ENCODE measurements around the gene CNNM3.

DNA sequence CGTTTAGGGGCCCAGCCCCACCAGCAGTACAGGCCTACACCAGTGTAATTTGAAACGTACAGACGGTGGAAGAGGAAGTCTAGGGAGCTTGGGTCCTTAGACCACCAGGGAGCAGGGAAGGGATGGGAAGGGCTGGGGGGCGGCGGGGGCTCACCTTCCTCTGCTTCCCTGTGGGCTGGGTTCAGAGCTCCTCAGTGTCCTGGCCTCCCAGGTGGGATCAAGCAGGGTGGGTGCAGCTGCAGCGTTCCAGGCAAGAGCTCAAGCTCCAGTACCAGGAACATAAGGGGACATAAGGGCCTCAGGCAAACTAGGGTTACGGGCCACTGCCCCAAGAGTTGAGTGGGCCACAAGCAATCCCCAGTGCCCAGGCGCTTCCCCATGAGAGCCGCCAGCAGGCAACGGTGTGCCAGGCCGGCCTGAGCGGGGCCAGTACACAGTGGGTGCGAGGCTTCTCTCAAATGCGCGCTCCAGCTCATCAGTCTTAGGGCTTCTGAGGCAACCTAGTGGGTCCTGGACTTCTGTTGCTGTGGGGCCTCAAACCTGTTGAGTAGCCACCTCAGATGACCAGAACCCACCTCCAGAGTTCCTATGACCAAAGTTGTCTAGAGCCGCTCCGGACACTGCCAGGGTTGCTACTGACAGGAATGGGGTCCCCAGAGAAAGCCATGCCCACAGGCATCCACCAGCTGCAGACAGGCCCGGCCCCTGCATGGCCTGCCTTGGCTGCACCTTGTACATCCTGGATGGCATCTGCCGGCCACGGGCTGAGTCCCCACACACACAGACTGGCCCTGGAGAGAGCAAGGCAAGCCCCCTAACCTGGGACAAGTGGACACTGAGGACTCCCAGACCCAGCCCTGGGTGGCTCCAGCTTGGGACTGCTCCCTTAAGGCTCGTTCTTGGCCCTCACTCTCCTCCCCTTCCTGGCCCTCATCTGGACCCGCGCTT is 22.6 kb downstream of the CNNM3 start:
- TF ChIP-seq, protein P1, sequence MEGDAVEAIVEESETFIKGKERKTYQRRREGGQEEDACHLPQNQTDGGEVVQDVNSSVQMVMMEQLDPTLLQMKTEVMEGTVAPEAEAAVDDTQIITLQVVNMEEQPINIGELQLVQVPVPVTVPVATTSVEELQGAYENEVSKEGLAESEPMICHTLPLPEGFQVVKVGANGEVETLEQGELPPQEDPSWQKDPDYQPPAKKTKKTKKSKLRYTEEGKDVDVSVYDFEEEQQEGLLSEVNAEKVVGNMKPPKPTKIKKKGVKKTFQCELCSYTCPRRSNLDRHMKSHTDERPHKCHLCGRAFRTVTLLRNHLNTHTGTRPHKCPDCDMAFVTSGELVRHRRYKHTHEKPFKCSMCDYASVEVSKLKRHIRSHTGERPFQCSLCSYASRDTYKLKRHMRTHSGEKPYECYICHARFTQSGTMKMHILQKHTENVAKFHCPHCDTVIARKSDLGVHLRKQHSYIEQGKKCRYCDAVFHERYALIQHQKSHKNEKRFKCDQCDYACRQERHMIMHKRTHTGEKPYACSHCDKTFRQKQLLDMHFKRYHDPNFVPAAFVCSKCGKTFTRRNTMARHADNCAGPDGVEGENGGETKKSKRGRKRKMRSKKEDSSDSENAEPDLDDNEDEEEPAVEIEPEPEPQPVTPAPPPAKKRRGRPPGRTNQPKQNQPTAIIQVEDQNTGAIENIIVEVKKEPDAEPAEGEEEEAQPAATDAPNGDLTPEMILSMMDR (conservative IDR thresholded peaks at IDR 0.05; ENCODE audit: low read length): no peak
- TF ChIP-seq EZH2phosphoT487 (IDR thresholded peaks at IDR 0.05; ENCODE audit: borderline replicate concordance, low read depth, low read length): no peak
